Smooth muscle cell (in vitro differentiated cells): Measurements from ENCODE around the gene FOXN4. TPM values are rescaled to one million over a fixed set of nuclear protein-coding genes. Genes with fewer than 3 reads are reported as not detected.

ENCODE experiments used
- DNase-seq: peaks from one replicate; lab custom pipeline; 2025; ENCODE audit not compliant: unreplicated experiment; lab: John Stamatoyannopoulos, UW
- H2AFZ ChIP-seq: fragments of 200-600 bp; sonication (generic); 2 replicates; pipeline ENCODE4 v1.6.0; 2016; ENCODE audit warnings: antibody characterized with exemption, low read depth, mild to moderate bottlenecking
- H3F3A ChIP-seq: fragments of 200-600 bp; sonication (generic); 2 replicates; pipeline ENCODE4 v1.6.0; 2017; ENCODE audit warnings: antibody characterized with exemption, low read depth
- H3K27ac ChIP-seq: fragments of 200-600 bp; sonication (generic); 2 replicates; pipeline ENCODE4 v1.5.1; 2016; ENCODE audit warnings: low read depth, mild to moderate bottlenecking
- H3K27me3 ChIP-seq: fragments of 200-600 bp; sonication (generic); 2 replicates; pipeline ENCODE4 v1.6.1; 2016; ENCODE audit warnings: low read depth, mild to moderate bottlenecking
- H3K36me3 ChIP-seq: fragments of 200-600 bp; sonication (generic); 2 replicates; pipeline ENCODE4 v1.5.1; 2016; ENCODE audit warnings: low read depth
- H3K4me1 ChIP-seq: fragments of 200-600 bp; sonication (generic); 2 replicates; pipeline ENCODE4 v1.5.1; 2016; ENCODE audit warnings: low read depth
- H3K4me2 ChIP-seq: fragments of 200-600 bp; sonication (generic); 2 replicates; pipeline ENCODE4 v1.6.0; 2016; ENCODE audit warnings: mild to moderate bottlenecking
- H3K4me3 ChIP-seq: fragments of 200-600 bp; sonication (generic); 2 replicates; pipeline ENCODE4 v1.5.1; 2016; ENCODE audit warnings: mild to moderate bottlenecking
- H3K79me2 ChIP-seq: fragments of 200-600 bp; sonication (generic); 2 replicates; pipeline ENCODE4 v1.6.0; 2016; ENCODE audit warnings: low read depth, mild to moderate bottlenecking
- H3K9ac ChIP-seq: fragments of 200-600 bp; sonication (generic); 2 replicates; pipeline ENCODE4 v1.6.0; 2016; ENCODE audit warnings: low read depth
- H3K9me3 ChIP-seq: fragments of 200-600 bp; sonication (generic); replicated peaks from 2 replicates; pipeline ENCODE4 v1.5.1; 2016; ENCODE audit warnings: low read depth
- H4K20me1 ChIP-seq: fragments of 200-600 bp; sonication (generic); 2 replicates; pipeline ENCODE4 v1.6.0; 2016; ENCODE audit warnings: low read depth
- CTCF ChIP-seq: fragments of 200-600 bp; sonication (generic); IDR thresholded peaks from 2 replicates; pipeline ENCODE4 v1.5.1; 2017; ENCODE audit warnings: borderline replicate concordance, mild to moderate bottlenecking, antibody characterized with exemption; ENCODE audit not compliant: insufficient read depth, poor library complexity, severe bottlenecking
- WGBS: methylation state at CpG from one replicate; pipeline ENCODE4 v1.1.7; 2016; ENCODE audit warnings: low lambda C conversion rate; 5-methylcytosine and 5-hydroxymethylcytosine counted together
- polyA plus RNA-seq: library from polyadenylated mRNA; unstranded; fragments of >200 nt; fragmentation: Nextera tagmentation; extraction: Ambion mirVana; gene quantifications from 2 replicates; pipeline ENCODE4 v1.2.1, GENCODE V29; 2016
- total RNA-seq: library from RNA; depleted of rRNA; stranded (reverse); fragments of >200 nt; gene quantifications from 2 replicates; pipeline ENCODE4 v1.2.3, GENCODE V29; 2014

FOXN4 gene
- total and polyA plus RNA-seq, 2 experiments from 2014 or later, result not detected

GRCh38 chr12:109234012-109234411 is 75.1 kb downstream of the FOXN4 start:
- Histone ChIP-seq H3K36me3 (no peaks in the 10 kb centered on the region), H3K4me3 (no peak overlapping the region), H3K9ac (no peak overlapping the region), H4K20me1 (no peaks in the 10 kb centered on the region), H3K27me3 (no peaks in the 10 kb centered on the region), H3K27ac (no peak overlapping the region), H3K4me1 (no peaks in the 10 kb centered on the region), H3K9me3 (no peaks in the 10 kb centered on the region), H2AFZ (no peak overlapping the region), H3K4me2 (no peak overlapping the region), H3K79me2 (no peaks in the 10 kb centered on the region), H3F3A (no peaks in the 10 kb centered on the region)
- no peak for TF ChIP-seq CTCF
- 89% methylated on average over 15 of the region's 15 CpGs for WGBS
- DNase-seq, result no peak

- no peaks in the 10 kb centered on the region for H3K79me2 ChIP-seq
- WGBS, result 93% methylated on average over 7 of the region's 7 CpGs
- DNase-seq, result no peak
Measured at GRCh38 chr12:109232731-109233130, 76.4 kb downstream of the FOXN4 start.

GRCh38 chr12:109230193-109230592 is 78.9 kb downstream of the FOXN4 start:
- no peak overlapping the region for H3K9ac ChIP-seq
- H3K79me2 ChIP-seq, result no peaks in the 10 kb centered on the region
- no peaks in the 10 kb centered on the region for H3K9me3 ChIP-seq
- H3K4me1 ChIP-seq, result no peaks in the 10 kb centered on the region
- H3F3A ChIP-seq, result no peaks in the 10 kb centered on the region
- no peaks in the 10 kb centered on the region for H4K20me1 ChIP-seq
- H3K36me3 ChIP-seq, result no peaks in the 10 kb centered on the region
- no peak overlapping the region for H3K4me2 ChIP-seq
- no peak for DNase-seq
- no peaks in the 10 kb centered on the region for H3K27me3 ChIP-seq
- TF ChIP-seq CTCF, result no peak
- no peak overlapping the region for H3K4me3 ChIP-seq
- no peak overlapping the region for H3K27ac ChIP-seq
- 78% methylated on average over 2 of the region's 2 CpGs for WGBS
- H2AFZ ChIP-seq, result no peak overlapping the region

More at GRCh38 chr12:109232731-109233130, 76.4 kb downstream of the FOXN4 start:
- H3K4me1 ChIP-seq, result no peaks in the 10 kb centered on the region
- H2AFZ ChIP-seq, result no peak overlapping the region
- no peak overlapping the region for H3K4me2 ChIP-seq
- no peak for TF ChIP-seq CTCF
- H3K9ac ChIP-seq, result no peak overlapping the region
- no peaks in the 10 kb centered on the region for H3K27me3 ChIP-seq
- no peaks in the 10 kb centered on the region for H3F3A ChIP-seq
- no peaks in the 10 kb centered on the region for H4K20me1 ChIP-seq
- no peak overlapping the region for H3K4me3 ChIP-seq
- no peaks in the 10 kb centered on the region for H3K36me3 ChIP-seq
- H3K9me3 ChIP-seq, result no peaks in the 10 kb centered on the region
- no peak overlapping the region for H3K27ac ChIP-seq

- Histone ChIP-seq H3K9ac (no peak overlapping the region), H3K4me2 (no peak overlapping the region), H3K27me3 (no peaks in the 10 kb centered on the region), H4K20me1 (no peaks in the 10 kb centered on the region), H3K4me3 (no peak overlapping the region), H3K27ac (no peak overlapping the region), H3K36me3 (no peaks in the 10 kb centered on the region), H3K4me1 (no peaks in the 10 kb centered on the region), H2AFZ (no peak overlapping the region), H3K9me3 (no peaks in the 10 kb centered on the region), H3K79me2 (no peaks in the 10 kb centered on the region), H3F3A (no peaks in the 10 kb centered on the region)
- WGBS, result 92% methylated on average over 4 of the region's 4 CpGs
- DNase-seq, result no peak
- no peak for TF ChIP-seq CTCF
Measured at GRCh38 chr12:109228664-109229063, 80.4 kb downstream of the FOXN4 start.
